A549 (cell line): ENCODE results near the gene TMEM259.

ENCODE experiments used
- CBX2 ChIP-seq: fragments of 200-600 bp; sonication (generic); IDR thresholded peaks from 2 replicates; pipeline ENCODE4 v1.6.1; 2016; ENCODE audit warnings: low read depth, mild to moderate bottlenecking, borderline replicate concordance
- CBX8 ChIP-seq: fragments of 200-600 bp; sonication (generic); IDR thresholded peaks from 2 replicates; pipeline ENCODE4 v1.6.1; 2016
- CEBPB ChIP-seq, 2 experiments: fragments of >200 bp in 1 of 2; sonication (Bioruptor Twin) in 1 of 2; formaldehyde crosslinking in 1 of 2; IDR thresholded peaks; 2 replicates each; pipeline ENCODE4 v1.6.1; 2012 to 2016
- ELK1 ChIP-seq: fragments of 150-350 bp; IDR thresholded peaks from 2 replicates; pipeline ENCODE4 v1.6.1; 2014; ENCODE audit warnings: low read depth, mild to moderate bottlenecking, low read length
- EP300 ChIP-seq, 2 experiments: fragments of >200 bp; sonication (Bioruptor Twin); formaldehyde crosslinking; IDR thresholded peaks; 2 replicates in 1 of 2; 3 replicates in 1 of 2; pipeline ENCODE4 v1.6.1; 2016 to 2017
- FOSB ChIP-seq: fragments of 250-450 bp; sonication (Bioruptor Pico); IDR thresholded peaks from 2 replicates; pipeline ENCODE4 v1.5.0; 2020; ENCODE audit warnings: mild to moderate bottlenecking, moderate library complexity
- MAX ChIP-seq: IDR thresholded peaks from 2 replicates; pipeline ENCODE4 v1.6.1; 2012
- NFE2L2 ChIP-seq: fragments of 150-350 bp; conservative IDR thresholded peaks from 2 replicates; pipeline ENCODE4 v1.6.1; 2014; ENCODE audit warnings: low read length
- NR3C1 ChIP-seq: fragments of >200 bp; sonication (Bioruptor Twin); formaldehyde crosslinking; IDR thresholded peaks from 3 replicates; pipeline ENCODE4 v1.6.1; 2017
- PHF8 ChIP-seq: fragments of 200-600 bp; sonication (generic); IDR thresholded peaks from 2 replicates; pipeline ENCODE4 v1.6.1; 2016; ENCODE audit warnings: low read depth, mild to moderate bottlenecking, antibody characterized with exemption, moderate library complexity, borderline replicate concordance
- POLR2A ChIP-seq: IDR thresholded peaks from 2 replicates; pipeline ENCODE4 v1.6.1; 2012; ENCODE audit warnings: mild to moderate bottlenecking, low read length
- RAD21 ChIP-seq, 2 experiments: fragments of >200 bp in 1 of 2; sonication (Bioruptor Twin) in 1 of 2; formaldehyde crosslinking in 1 of 2; IDR thresholded peaks in 1 of 2; conservative IDR thresholded peaks in 1 of 2; 2 replicates in 1 of 2; 3 replicates in 1 of 2; pipeline ENCODE4 v1.6.1; 2012 to 2018; ENCODE audit warnings: inconsistent platforms in 1 of 2
- ZFP36 ChIP-seq: fragments of 450-650 bp; IDR thresholded peaks from 2 replicates; pipeline ENCODE4 v1.6.1; 2014; ENCODE audit warnings: borderline replicate concordance; ENCODE audit not compliant: partially characterized antibody
- TF ChIP-seq, protein P1 (sequence below): fragments of >200 bp; sonication (Bioruptor Twin); formaldehyde crosslinking; IDR thresholded peaks from 3 replicates; pipeline ENCODE4 v1.5.1; 2016

DNA sequence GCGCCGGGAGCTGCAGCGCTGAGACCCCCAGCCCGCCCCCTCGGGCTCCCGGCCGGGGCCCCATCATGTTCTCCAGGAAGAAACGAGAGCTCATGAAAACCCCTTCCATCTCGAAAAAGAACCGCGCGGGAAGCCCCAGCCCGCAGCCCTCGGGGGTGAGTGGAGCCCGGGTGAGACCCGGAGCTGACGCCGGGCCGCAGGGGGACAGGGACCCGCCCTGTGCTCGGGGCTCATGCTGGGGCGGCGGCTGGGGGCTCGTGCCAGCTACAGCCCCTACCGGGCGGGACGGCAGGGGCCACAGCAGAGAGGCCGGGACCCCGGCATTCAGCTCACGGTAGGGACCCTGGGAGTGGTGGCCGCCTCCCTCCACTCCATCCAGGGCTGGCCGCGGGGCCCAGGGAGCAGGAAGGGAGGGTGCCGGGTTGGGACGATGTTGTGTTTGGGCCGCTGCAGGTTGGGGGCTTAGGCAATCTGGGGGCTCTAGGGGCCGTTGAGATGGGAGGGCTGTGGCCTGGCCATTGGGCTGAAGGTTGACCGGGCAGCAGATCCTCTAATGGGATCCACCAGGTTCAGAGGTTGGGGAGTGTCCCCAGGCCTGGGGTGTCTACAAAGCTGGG is 46.5 kb upstream of the TMEM259 start:
- TF ChIP-seq NR3C1 (no peak), ELK1 (no peak), MAX (no peak), POLR2A (no peak), RAD21 (conservative IDR thresholded peaks at IDR 0.05 in 1 of 2, IDR thresholded peaks at IDR 0.05 in 1 of 2) (no peak), EP300 (IDR thresholded peaks at IDR 0.05) (no peak), FOSB (CRISPR knock-in tag) (no peak), ZFP36 (no peak), PHF8 (no peak), NFE2L2 (no peak), CBX8 (no peak), CEBPB (IDR thresholded peaks at IDR 0.05) (no peak), CBX2 (no peak)
- TF ChIP-seq, protein P1, sequence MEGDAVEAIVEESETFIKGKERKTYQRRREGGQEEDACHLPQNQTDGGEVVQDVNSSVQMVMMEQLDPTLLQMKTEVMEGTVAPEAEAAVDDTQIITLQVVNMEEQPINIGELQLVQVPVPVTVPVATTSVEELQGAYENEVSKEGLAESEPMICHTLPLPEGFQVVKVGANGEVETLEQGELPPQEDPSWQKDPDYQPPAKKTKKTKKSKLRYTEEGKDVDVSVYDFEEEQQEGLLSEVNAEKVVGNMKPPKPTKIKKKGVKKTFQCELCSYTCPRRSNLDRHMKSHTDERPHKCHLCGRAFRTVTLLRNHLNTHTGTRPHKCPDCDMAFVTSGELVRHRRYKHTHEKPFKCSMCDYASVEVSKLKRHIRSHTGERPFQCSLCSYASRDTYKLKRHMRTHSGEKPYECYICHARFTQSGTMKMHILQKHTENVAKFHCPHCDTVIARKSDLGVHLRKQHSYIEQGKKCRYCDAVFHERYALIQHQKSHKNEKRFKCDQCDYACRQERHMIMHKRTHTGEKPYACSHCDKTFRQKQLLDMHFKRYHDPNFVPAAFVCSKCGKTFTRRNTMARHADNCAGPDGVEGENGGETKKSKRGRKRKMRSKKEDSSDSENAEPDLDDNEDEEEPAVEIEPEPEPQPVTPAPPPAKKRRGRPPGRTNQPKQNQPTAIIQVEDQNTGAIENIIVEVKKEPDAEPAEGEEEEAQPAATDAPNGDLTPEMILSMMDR = no peak
